Hepatocyte (in vitro differentiated cells): ENCODE results near the gene ARID3A. TPM values are rescaled to one million over a fixed set of nuclear protein-coding genes. Genes with fewer than 3 reads are reported as not detected.

ENCODE experiments used
- DNase-seq: peaks from one replicate; pipeline ENCODE4 v3.0.0-alpha.2; 2016; ENCODE audit warnings: low spot score
- H2AFZ ChIP-seq: fragments of 200-600 bp; sonication (generic); 2 replicates; pipeline ENCODE4 v1.6.0; 2016; ENCODE audit warnings: antibody characterized with exemption, mild to moderate bottlenecking
- H3K27ac ChIP-seq: fragments of 200-600 bp; sonication (generic); 2 replicates; pipeline ENCODE4 v1.5.1; 2016; ENCODE audit warnings: mild to moderate bottlenecking
- H3K27me3 ChIP-seq: fragments of 200-600 bp; sonication (generic); 2 replicates; pipeline ENCODE4 v1.6.1; 2016
- H3K36me3 ChIP-seq: fragments of 200-600 bp; sonication (generic); replicated peaks from 2 replicates; pipeline ENCODE4 v1.5.1; 2016; ENCODE audit warnings: low read depth; ENCODE audit not compliant: insufficient read depth
- H3K4me1 ChIP-seq: fragments of 200-600 bp; sonication (generic); 2 replicates; pipeline ENCODE4 v1.5.1; 2016; ENCODE audit warnings: mild to moderate bottlenecking, moderate library complexity; ENCODE audit not compliant: insufficient read depth
- H3K4me2 ChIP-seq: fragments of 200-600 bp; sonication (generic); 2 replicates; pipeline ENCODE4 v1.6.0; 2016
- H3K4me3 ChIP-seq: fragments of 200-600 bp; sonication (generic); 2 replicates; pipeline ENCODE4 v1.5.1; 2016; ENCODE audit warnings: mild to moderate bottlenecking
- H3K79me2 ChIP-seq: fragments of 200-600 bp; sonication (generic); 2 replicates; pipeline ENCODE4 v1.6.0; 2017; ENCODE audit warnings: mild to moderate bottlenecking
- H3K9me2 ChIP-seq: fragments of 200-600 bp; sonication (generic); replicated peaks from 2 replicates; pipeline ENCODE4 v1.6.0; 2017; ENCODE audit warnings: mild to moderate bottlenecking; ENCODE audit not compliant: insufficient read depth
- H3K9me3 ChIP-seq: fragments of 200-600 bp; sonication (generic); 2 replicates; pipeline ENCODE4 v1.5.1; 2016; ENCODE audit warnings: low read depth, mild to moderate bottlenecking
- H4K20me1 ChIP-seq: fragments of 200-600 bp; sonication (generic); 2 replicates; pipeline ENCODE4 v1.6.0; 2016; ENCODE audit warnings: mild to moderate bottlenecking; ENCODE audit not compliant: insufficient read depth, poor library complexity, severe bottlenecking
- CTCF ChIP-seq: fragments of 200-600 bp; sonication (generic); IDR thresholded peaks from 2 replicates; pipeline ENCODE4 v1.5.1; 2016; ENCODE audit warnings: antibody characterized with exemption, mild to moderate bottlenecking; ENCODE audit not compliant: poor library complexity
- EZH2 ChIP-seq: fragments of 200-600 bp; sonication (generic); IDR thresholded peaks from 2 replicates; pipeline ENCODE4 v1.6.1; 2016; ENCODE audit warnings: antibody characterized with exemption, mild to moderate bottlenecking, borderline replicate concordance
- EZH2phosphoT487 ChIP-seq: fragments of 200-600 bp; sonication (generic); IDR thresholded peaks from one replicate; pipeline ENCODE4 v1.6.1; 2018; ENCODE audit warnings: antibody characterized with exemption, mild to moderate bottlenecking, low read depth, moderate library complexity; ENCODE audit not compliant: unreplicated experiment, severe bottlenecking
- WGBS: methylation state at CpG from one replicate; pipeline ENCODE4 v1.1.6; 2016; ENCODE audit warnings: low lambda C conversion rate; ENCODE audit errors: missing lambda C conversion rate; 5-methylcytosine and 5-hydroxymethylcytosine counted together
- polyA plus RNA-seq: library from polyadenylated mRNA; unstranded; fragments of >200 nt; fragmentation: Nextera tagmentation; extraction: Ambion mirVana; gene quantifications from 2 replicates; pipeline ENCODE4 v1.2.1, GENCODE V29; 2016
- total RNA-seq: library from RNA; depleted of rRNA; stranded (reverse); fragments of >200 nt; gene quantifications from 2 replicates; pipeline ENCODE4 v1.2.3, GENCODE V29; 2014

ARID3A gene
- total and polyA plus RNA-seq, 2 experiments from 2014 or later = 122 to 180 TPM

GRCh38 chr19:999379-999719 is 73.5 kb downstream of the ARID3A start:
- Histone ChIP-seq H3K4me2 (no peak overlapping the region), H3K27me3 (peaks cover 53% of the 10 kb centered on the region), H3K27ac (no peak overlapping the region), H2AFZ (no peak overlapping the region), H3K36me3 (no peaks in the 10 kb centered on the region), H3K9me3 (no peaks in the 10 kb centered on the region), H3K4me1 (peaks cover 18% of the 10 kb centered on the region), H4K20me1 (no peaks in the 10 kb centered on the region), H3K4me3 (no peak overlapping the region), H3K9me2 (no peaks in the 10 kb centered on the region), H3K79me2 (no peaks in the 10 kb centered on the region)
- no peak for DNase-seq
- WGBS = 72% methylated on average over 3 of the region's 3 CpGs
- no peak for TF ChIP-seq EZH2phosphoT487
- TF ChIP-seq EZH2 = no peak
- no peak for TF ChIP-seq CTCF

- no peak within 1 kb of the TSS for H2AFZ ChIP-seq
- 10% methylated on average over 12 of the region's 43 CpGs for WGBS
- peaks cover 18% of the 10 kb centered on the region for H3K4me1 ChIP-seq
- no peaks in the 10 kb centered on the region for H3K9me3 ChIP-seq
- peak; percentile 85 for DNase-seq
- no peak within 1 kb of the TSS for H3K4me3 ChIP-seq
- peaks cover 53% of the 10 kb centered on the region for H3K27me3 ChIP-seq
- no peaks in the 10 kb centered on the region for H3K79me2 ChIP-seq
- no peaks in the 10 kb centered on the region for H3K9me2 ChIP-seq
- peak within 1 kb of the TSS; percentile 90 for H3K4me2 ChIP-seq
- no peaks in the 10 kb centered on the region for H3K36me3 ChIP-seq
- no peak within 1 kb of the TSS for H3K27ac ChIP-seq
- no peaks in the 10 kb centered on the region for H4K20me1 ChIP-seq
- TF ChIP-seq EZH2phosphoT487 = no peak
- peak; percentile 23 for TF ChIP-seq EZH2
- peak; percentile 68 for TF ChIP-seq CTCF
These were observed 74.3 kb downstream of the ARID3A start, which contains the start of gene GRIN3B for GRCh38 chr19:1000095-1000494. Gene GRIN3B, plus strand, starts transcription at chr19:1000419. Its CDS starts 19 bp downstream, at chr19:1000438.

- TF ChIP-seq EZH2phosphoT487 = no peak
- no peak for TF ChIP-seq CTCF
- TF ChIP-seq EZH2 = no peak
- Histone ChIP-seq H3K9me2 (no peaks in the 10 kb centered on the region), H3K4me1 (peaks cover 17% of the 10 kb centered on the region), H4K20me1 (no peaks in the 10 kb centered on the region), H2AFZ (no peak overlapping the region), H3K79me2 (no peaks in the 10 kb centered on the region), H3K4me2 (peak overlapping the region; percentile 90), H3K9me3 (no peaks in the 10 kb centered on the region), H3K36me3 (no peaks in the 10 kb centered on the region), H3K4me3 (no peak overlapping the region), H3K27me3 (peaks cover 48% of the 10 kb centered on the region), H3K27ac (no peak overlapping the region)
- 9% methylated on average over 34 of the region's 73 CpGs for WGBS
- DNase-seq = no peak
These were observed 75.0 kb downstream of the ARID3A start for GRCh38 chr19:1000591-1001537.
